ENCODE data around the gene PHACTR3. TPM values are rescaled to one million over a fixed set of nuclear protein-coding genes. Genes with fewer than 3 reads are reported as not detected.

The PHACTR3 gene
- total RNA-seq, 2 donors from 2014 or later, result 0.13 TPM; not detected in 1

- no peak overlapping the region for H3K27ac Mint-ChIP-seq
- no peaks in the 10 kb centered on the region for H3K36me3 Mint-ChIP-seq (ENCODE audit: low read depth)
- 46 to 60% methylated on average over 3 to 4 of the region's 4 CpGs for WGBS, 2 experiments (ENCODE audit: insufficient coverage in 1 of 2, insufficient read length in 1 of 2)
These were observed 134.5 kb downstream of the PHACTR3 start for GRCh38 chr20:59738851-59739250.

GRCh38 chr20:59740621-59741020 is 136.3 kb downstream of the PHACTR3 start:
- no peaks in the 10 kb centered on the region for H3K36me3 Mint-ChIP-seq (ENCODE audit: low read depth)
- Histone ChIP-seq H3K36me3 (ENCODE audit: control insufficient read depth, insufficient read depth, low read length) (no peaks in the 10 kb centered on the region), H3K4me1 (ENCODE audit: control insufficient read depth, insufficient read depth, low read length) (no peaks in the 10 kb centered on the region), H3K27me3 (ENCODE audit: control insufficient read depth, insufficient read depth, low read length, poor library complexity, severe bottlenecking) (no peaks in the 10 kb centered on the region), H3K4me3 (ENCODE audit: low read length) (no peak overlapping the region), H3K27ac (ENCODE audit: low read depth, low read length) (no peak overlapping the region), H3K9me3 (ENCODE audit: control insufficient read depth, low read length) (no peaks in the 10 kb centered on the region), H3K9ac (ENCODE audit: extremely low read depth, low read length, poor library complexity, severe bottlenecking) (no peak overlapping the region)
- H3K9me3 Mint-ChIP-seq, result no peaks in the 10 kb centered on the region
- WGBS, 2 experiments (ENCODE audit: insufficient coverage in 1 of 2, insufficient read length in 1 of 2), result 77 to 79% methylated on average over 4 to 7 of the region's 7 CpGs
- TF ChIP-seq CTCF (conservative IDR thresholded peaks at IDR 0.05), result no peak
- H3K27me3 Mint-ChIP-seq (ENCODE audit: insufficient read depth), result peaks cover 25% of the 10 kb centered on the region
- H3K27ac Mint-ChIP-seq, result no peak overlapping the region
- no peak overlapping the region for H3K4me3 Mint-ChIP-seq
- no peaks in the 10 kb centered on the region for H3K4me1 Mint-ChIP-seq
- no peak for DNase-seq

More at GRCh38 chr20:59738851-59739250, 134.5 kb downstream of the PHACTR3 start:
- Mint-ChIP-seq H3K9me3 (no peaks in the 10 kb centered on the region), H3K4me3 (no peak overlapping the region), H3K27me3 (ENCODE audit: insufficient read depth) (peaks cover 25% of the 10 kb centered on the region), H3K4me1 (no peaks in the 10 kb centered on the region)
- H3K9ac ChIP-seq (ENCODE audit: extremely low read depth, low read length, poor library complexity, severe bottlenecking), result no peak overlapping the region
- H3K4me3 ChIP-seq (ENCODE audit: low read length), result no peak overlapping the region
- TF ChIP-seq CTCF (conservative IDR thresholded peaks at IDR 0.05), result no peak
- H3K9me3 ChIP-seq (ENCODE audit: control insufficient read depth, low read length), result peaks cover 4% of the 10 kb centered on the region
- H3K36me3 ChIP-seq (ENCODE audit: control insufficient read depth, insufficient read depth, low read length), result no peaks in the 10 kb centered on the region
- no peaks in the 10 kb centered on the region for H3K4me1 ChIP-seq (ENCODE audit: control insufficient read depth, insufficient read depth, low read length)
- H3K27me3 ChIP-seq (ENCODE audit: control insufficient read depth, insufficient read depth, low read length, poor library complexity, severe bottlenecking), result no peaks in the 10 kb centered on the region
- no peak for DNase-seq
- no peak overlapping the region for H3K27ac ChIP-seq (ENCODE audit: low read depth, low read length)

GRCh38 chr20:59741073-59741472 is 136.7 kb downstream of the PHACTR3 start:
- Mint-ChIP-seq H3K36me3 (ENCODE audit: low read depth) (no peaks in the 10 kb centered on the region), H3K4me1 (no peaks in the 10 kb centered on the region), H3K4me3 (no peak overlapping the region), H3K9me3 (no peaks in the 10 kb centered on the region), H3K27ac (no peak overlapping the region), H3K27me3 (ENCODE audit: insufficient read depth) (peaks cover 25% of the 10 kb centered on the region)
- H3K9me3 ChIP-seq (ENCODE audit: control insufficient read depth, low read length), result no peaks in the 10 kb centered on the region
- DNase-seq, result no peak
- H3K27me3 ChIP-seq (ENCODE audit: control insufficient read depth, insufficient read depth, low read length, poor library complexity, severe bottlenecking), result no peaks in the 10 kb centered on the region
- no peak for TF ChIP-seq CTCF (conservative IDR thresholded peaks at IDR 0.05)
- no peak overlapping the region for H3K27ac ChIP-seq (ENCODE audit: low read depth, low read length)
- 84 to 87% methylated on average over 12 of the region's 12 CpGs for WGBS, 2 experiments (ENCODE audit: insufficient coverage in 1 of 2, insufficient read length in 1 of 2)
- H3K4me1 ChIP-seq (ENCODE audit: control insufficient read depth, insufficient read depth, low read length), result no peaks in the 10 kb centered on the region
- H3K36me3 ChIP-seq (ENCODE audit: control insufficient read depth, insufficient read depth, low read length), result no peaks in the 10 kb centered on the region
- no peak overlapping the region for H3K4me3 ChIP-seq (ENCODE audit: low read length)
- no peak overlapping the region for H3K9ac ChIP-seq (ENCODE audit: extremely low read depth, low read length, poor library complexity, severe bottlenecking)
